ENCODE measurements around the gene UNC5CL. TPM values are rescaled to one million over a fixed set of nuclear protein-coding genes. Genes with fewer than 3 reads are reported as not detected.

Gene UNC5CL
- polyA plus RNA-seq, 1 donor (not counting 4 experiments of a cell fraction or from before 2014, with no cell fraction given) = 0.34 TPM

GRCh38 chr6:41065550-41066026, 26.6 kb upstream of the UNC5CL start:
- TF ChIP-seq EZH2 (IDR thresholded peaks at IDR 0.05; ENCODE audit: low read length) (no peak), CTCF (optimal IDR thresholded peaks at IDR 0.05 in 1 of 3, IDR thresholded peaks at IDR 0.05 in 1 of 3, conservative IDR thresholded peaks at IDR 0.05 in 1 of 3; ENCODE audit: extremely low read depth in 1 of 3, insufficient read depth in 2 of 3, low read length in 3 of 3) (no peak)
- no peak overlapping the region for H3K27ac ChIP-seq (ENCODE audit: control insufficient read depth, insufficient read depth, low read length)
- no peak overlapping the region for H3K9ac ChIP-seq (ENCODE audit: control insufficient read depth, extremely low read depth, insufficient read depth, low read length)
- no peak overlapping the region for H3K4me3 ChIP-seq (ENCODE audit: control insufficient read depth in 2 of 3, extremely low read depth in 1 of 3, insufficient read depth in 2 of 3, low read depth in 1 of 3, low read length in 3 of 3)
- H3K79me2 ChIP-seq (ENCODE audit: control insufficient read depth, insufficient read depth, low read length) = no peaks in the 10 kb centered on the region
- FAIRE-seq = no peak
- dilution Hi-C loops (cut with MboI; ENCODE audit: extremely low pct_ligation_motif_present, low sequenced_read_pairs) = no loop called here
- H2AFZ ChIP-seq (ENCODE audit: control insufficient read depth, low read length) = no peak overlapping the region
- H3K36me3 ChIP-seq (ENCODE audit: control insufficient read depth in 2 of 2, extremely low read depth in 1 of 2, insufficient read depth in 2 of 2, low read length in 2 of 2) = peaks cover 2 to 8% of the 10 kb centered on the region in 2 experiments
- no peaks in the 10 kb centered on the region for H3K27me3 ChIP-seq (ENCODE audit: control insufficient read depth, extremely low read depth, insufficient read depth, low read length)
- no peak overlapping the region for H3K4me2 ChIP-seq (ENCODE audit: control insufficient read depth, extremely low read depth, insufficient read depth, low read depth, low read length)
- no peak for DNase-seq (ENCODE audit: low read depth, low spot score)
- H3K4me1 ChIP-seq (ENCODE audit: control insufficient read depth, extremely low read depth, insufficient read depth, low read length) = no peaks in the 10 kb centered on the region
- H4K20me1 ChIP-seq (ENCODE audit: control insufficient read depth, extremely low read depth, insufficient read depth, low read length) = no peaks in the 10 kb centered on the region
- no peaks in the 10 kb centered on the region for H3K9me1 ChIP-seq (ENCODE audit: control insufficient read depth, extremely low read depth, insufficient read depth, low read length)
- H3K9me3 ChIP-seq (ENCODE audit: control insufficient read depth, low read depth, low read length) = no peaks in the 10 kb centered on the region

- dilution Hi-C loops (cut with MboI; ENCODE audit: extremely low pct_ligation_motif_present, low sequenced_read_pairs) = no loop called here
Observed at GRCh38 chr6:41064841-41065240, 25.8 kb upstream of the UNC5CL start.

More at GRCh38 chr6:41064841-41065240, 25.8 kb upstream of the UNC5CL start:
- no peak overlapping the region for H2AFZ ChIP-seq (ENCODE audit: control insufficient read depth, low read length)
- H3K9me1 ChIP-seq (ENCODE audit: control insufficient read depth, extremely low read depth, insufficient read depth, low read length) = no peaks in the 10 kb centered on the region
- no peak overlapping the region for H3K9ac ChIP-seq (ENCODE audit: control insufficient read depth, extremely low read depth, insufficient read depth, low read length)
- no peaks in the 10 kb centered on the region for H3K79me2 ChIP-seq (ENCODE audit: control insufficient read depth, insufficient read depth, low read length)
- H3K4me3 ChIP-seq (ENCODE audit: control insufficient read depth in 2 of 3, extremely low read depth in 1 of 3, insufficient read depth in 2 of 3, low read depth in 1 of 3, low read length in 3 of 3) = no peak overlapping the region
- H3K9me3 ChIP-seq (ENCODE audit: control insufficient read depth, low read depth, low read length) = no peaks in the 10 kb centered on the region
- H3K36me3 ChIP-seq (ENCODE audit: control insufficient read depth in 2 of 2, extremely low read depth in 1 of 2, insufficient read depth in 2 of 2, low read length in 2 of 2) = peaks cover 2 to 8% of the 10 kb centered on the region in 2 experiments
- no peak for FAIRE-seq
- H3K27me3 ChIP-seq (ENCODE audit: control insufficient read depth, extremely low read depth, insufficient read depth, low read length) = no peaks in the 10 kb centered on the region
- no peak overlapping the region for H3K4me2 ChIP-seq (ENCODE audit: control insufficient read depth, extremely low read depth, insufficient read depth, low read depth, low read length)
- TF ChIP-seq CTCF (optimal IDR thresholded peaks at IDR 0.05 in 1 of 3, IDR thresholded peaks at IDR 0.05 in 1 of 3, conservative IDR thresholded peaks at IDR 0.05 in 1 of 3; ENCODE audit: extremely low read depth in 1 of 3, insufficient read depth in 2 of 3, low read length in 3 of 3) (no peak), EZH2 (IDR thresholded peaks at IDR 0.05; ENCODE audit: low read length) (no peak)
- no peak overlapping the region for H3K27ac ChIP-seq (ENCODE audit: control insufficient read depth, insufficient read depth, low read length)
- peaks cover under 1% of the 10 kb centered on the region for H3K4me1 ChIP-seq (ENCODE audit: control insufficient read depth, extremely low read depth, insufficient read depth, low read length)
- no peaks in the 10 kb centered on the region for H4K20me1 ChIP-seq (ENCODE audit: control insufficient read depth, extremely low read depth, insufficient read depth, low read length)
- no peak for DNase-seq (ENCODE audit: low read depth, low spot score)

All from keratinocyte (primary cell).